Endothelial cell of umbilical vein (primary cell): ENCODE measurements around the gene GPX5. TPM values are rescaled to one million over a fixed set of nuclear protein-coding genes. Genes with fewer than 3 reads are reported as not detected.
"Not testable (repeated sequence)": the region's sequence is repeated elsewhere in the genome, so short reads cannot be mapped to it uniquely, and the experiment has no call there.

ENCODE experiments used
- BruUV-seq: library from RNA; stranded (reverse); fragments of 400-500 nt; replicated peaks from 2 replicates; lab custom pipeline; 2021; lab: Mats Ljungman, UMichigan
- CTCF ChIA-PET: fragments of 300-600, 350-600 bp; sonication (Branson Sonifier 250); formaldehyde crosslinking; loops from one replicate; lab custom pipeline; 2021; ENCODE audit warnings: antibody characterized with exemption, inconsistent platforms; lab: Charles Lee
- POLR2A ChIA-PET: fragments of 300-600, 350-600 bp; sonication (Branson Sonifier 250); formaldehyde crosslinking; loops from one replicate; lab custom pipeline; 2021; ENCODE audit warnings: antibody characterized with exemption, inconsistent platforms; lab: Charles Lee
- DNase-seq: peaks from one replicate; pipeline ENCODE4 v3.0.0-alpha.2; 2011; ENCODE audit warnings: low read depth, low spot score
- FAIRE-seq: peaks from 2 replicates; lab custom pipeline; 2011; peaks lifted over from hg19 to GRCh38; lab: Jason Lieb, UNC
- H2AFZ ChIP-seq: 2 replicates; pipeline ENCODE4 v1.6.0; 2012; ENCODE audit warnings: low read depth, low read length, control low read depth, inconsistent platforms
- H3K27ac ChIP-seq: 2 replicates; pipeline ENCODE4 v1.5.1; 2011; ENCODE audit warnings: low read depth, mild to moderate bottlenecking, control low read depth, low read length, moderate library complexity; ENCODE audit not compliant: insufficient read depth
- H3K27me3 ChIP-seq, 2 experiments: 2 replicates each; pipeline versions ENCODE4 v1.6.0 to v1.6.1; 2011; ENCODE audit warnings: low read length in 2 of 2, mixed read lengths in 1 of 2; ENCODE audit not compliant: control insufficient read depth in 2 of 2, insufficient read depth in 2 of 2
- H3K36me3 ChIP-seq, 2 experiments: 2 replicates in 1 of 2; 3 replicates in 1 of 2; pipeline ENCODE4 v1.5.1; 2011; ENCODE audit warnings: low read length in 2 of 2, mild to moderate bottlenecking in 1 of 2, moderate library complexity in 1 of 2; ENCODE audit not compliant: control insufficient read depth in 2 of 2, insufficient read depth in 2 of 2; ENCODE audit errors: extremely low read depth in 1 of 2
- H3K4me1 ChIP-seq: 3 replicates; pipeline ENCODE4 v1.5.1; 2011; ENCODE audit warnings: mild to moderate bottlenecking, low read length; ENCODE audit not compliant: control insufficient read depth, insufficient read depth; ENCODE audit errors: extremely low read depth
- H3K4me2 ChIP-seq: 2 replicates; pipeline ENCODE4 v1.6.1; 2011; ENCODE audit warnings: low read length, control low read depth, mixed read lengths; ENCODE audit not compliant: insufficient read depth
- H3K4me3 ChIP-seq, 3 experiments: fragments of 200-600 bp in 1 of 3; sonication (generic), shearing (Covaris generic) in 1 of 3; replicated peaks in 1 of 3; 2 replicates each; pipeline ENCODE4 v1.5.1; 2011 to 2016; ENCODE audit warnings: control low read depth in 3 of 3, low read length in 3 of 3, mild to moderate bottlenecking in 2 of 3, inconsistent platforms in 1 of 3, low read depth in 1 of 3, moderate library complexity in 1 of 3; ENCODE audit not compliant: insufficient read depth in 1 of 3
- H3K79me2 ChIP-seq: 2 replicates; pipeline ENCODE4 v1.6.0; 2012; ENCODE audit warnings: low read length, inconsistent platforms; ENCODE audit not compliant: control insufficient read depth, insufficient read depth
- H3K9ac ChIP-seq: replicated peaks from 2 replicates; pipeline ENCODE3; 2011; ENCODE audit warnings: low read length, control low read depth; ENCODE audit not compliant: insufficient read depth; ENCODE audit errors: extremely low read depth
- H3K9me1 ChIP-seq: replicated peaks from 3 replicates; pipeline ENCODE4 v1.6.0; 2011; ENCODE audit warnings: mild to moderate bottlenecking, low read length; ENCODE audit not compliant: control insufficient read depth, insufficient read depth; ENCODE audit errors: extremely low read depth
- H3K9me3 ChIP-seq: replicated peaks from 2 replicates; pipeline ENCODE4 v1.5.1; 2012; ENCODE audit warnings: low read length, inconsistent platforms; ENCODE audit not compliant: control insufficient read depth, insufficient read depth
- H4K20me1 ChIP-seq: replicated peaks from 2 replicates; pipeline ENCODE3; 2011; ENCODE audit warnings: mild to moderate bottlenecking, low read length; ENCODE audit not compliant: control insufficient read depth, insufficient read depth; ENCODE audit errors: extremely low read depth
- MYC ChIP-seq: IDR thresholded peaks from one replicate; pipeline ENCODE4 v1.6.1; 2011; ENCODE audit warnings: mild to moderate bottlenecking, low read depth, low read length
- POLR2AphosphoS5 ChIP-seq: IDR thresholded peaks from 2 replicates; pipeline ENCODE4 v1.6.1; 2012; ENCODE audit warnings: low read depth, mild to moderate bottlenecking, control low read depth, low read length, moderate library complexity; ENCODE audit not compliant: insufficient read depth
- dilution Hi-C: fragments of 300-500 bp; cut with MboI; formaldehyde crosslinking; loops from one replicate; pipeline ENCODE4 v1.15.0; 2019; ENCODE audit warnings: low sequenced_read_pairs; ENCODE audit not compliant: extremely low pct_ligation_motif_present
- intact Hi-C: fragments of 100-400 bp; cut with micrococcal nuclease; formaldehyde crosslinking; loops from one replicate; pipeline ENCODE4 v1.10.0; 2022
- polyA plus RNA-seq, 4 experiments: library from polyadenylated mRNA; depleted of rRNA in 3 of 4; stranded (reverse) in 3 of 4; unstranded in 1 of 4; fragments of >200 nt; gene quantifications; 2 replicates each; pipeline versions ENCODE4 v1.2.1 to v1.2.3, GENCODE V29; 2011 to 2012; ENCODE audit warnings: missing spikeins in 1 of 4
- total RNA-seq: library from RNA; stranded (reverse); gene quantifications from 2 replicates; pipeline ENCODE4 v1.2.3, GENCODE V29; 2021

Gene GPX5
- total and polyA plus RNA-seq, 2 donors (not counting 3 experiments of a cell fraction or from before 2014, with no cell fraction given), result not detected

- Histone ChIP-seq H3K36me3 (no peaks in the 10 kb centered on the region), H3K9me1 (no peaks in the 10 kb centered on the region), H3K79me2 (no peaks in the 10 kb centered on the region), H2AFZ (no peak overlapping the region), H4K20me1 (no peaks in the 10 kb centered on the region), H3K4me2 (no peak overlapping the region), H3K9me3 (no peaks in the 10 kb centered on the region), H3K4me3 (no peak overlapping the region), H3K9ac (no peak overlapping the region), H3K27me3 (no peaks in the 10 kb centered on the region), H3K4me1 (peaks cover 13% of the 10 kb centered on the region), H3K27ac (no peak overlapping the region)
- FAIRE-seq (no peak), DNase-seq (no peak)
- TF ChIP-seq MYC, result no peak
- TF ChIP-seq POLR2AphosphoS5, result no peak
- intact Hi-C loops (no loop called here), dilution Hi-C loops (no loop called here)
- ChIA-PET CTCF (no interaction called here), POLR2A (no interaction called here)
- no TSS peak for BruUV-seq
Measured at GRCh38 chr6:28545955-28546354, 20.3 kb downstream of the GPX5 start.

DNA sequence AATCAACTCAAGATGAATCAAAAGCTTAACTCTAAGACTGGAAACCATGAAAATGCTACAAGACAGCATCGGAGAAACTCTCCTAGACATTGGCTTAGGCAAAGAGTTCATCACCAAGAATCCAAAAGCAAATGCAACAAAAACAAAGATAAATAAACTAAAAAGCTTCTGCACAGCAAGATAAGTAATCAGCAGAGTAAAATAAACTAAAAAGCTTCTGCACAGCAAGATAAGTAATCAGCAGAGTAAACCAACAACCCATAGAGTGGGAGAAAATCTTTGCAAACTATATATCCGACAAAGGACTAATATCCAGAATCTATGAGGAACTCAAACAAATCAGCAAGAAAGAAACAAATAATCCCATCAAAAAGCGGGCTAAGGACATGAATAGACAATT is 21.3 kb downstream of the GPX5 start:
- CTCF ChIA-PET, H3K27ac ChIP-seq, intact Hi-C loops, H3K9ac ChIP-seq, H3K9me3 ChIP-seq, FAIRE-seq, H2AFZ ChIP-seq, DNase-seq, H3K9me1 ChIP-seq, H3K27me3 ChIP-seq, H3K4me2 ChIP-seq, dilution Hi-C loops, H4K20me1 ChIP-seq, H3K4me3 ChIP-seq, H3K79me2 ChIP-seq, BruUV-seq, H3K36me3 ChIP-seq, POLR2A ChIA-PET: not testable (repeated sequence)
- peaks cover 13% of the 10 kb centered on the region for H3K4me1 ChIP-seq
